Head of caudate nucleus (tissue), 42 donors: ENCODE data around the gene KCNT1.

ENCODE experiments used
- DNase-seq, 42 donors: peaks; one replicate each; pipeline versions ENCODE4 v3.0.0 to v3.0.0-alpha.2; 2020 to 2021; ENCODE audit warnings: mixed read lengths in 7 of 42
- intact Hi-C: fragments of 100-400 bp; cut with DNase I; formaldehyde crosslinking; loops from one replicate; pipeline ENCODE4 v1.15.0; 2022

KCNT1 gene

DNA sequence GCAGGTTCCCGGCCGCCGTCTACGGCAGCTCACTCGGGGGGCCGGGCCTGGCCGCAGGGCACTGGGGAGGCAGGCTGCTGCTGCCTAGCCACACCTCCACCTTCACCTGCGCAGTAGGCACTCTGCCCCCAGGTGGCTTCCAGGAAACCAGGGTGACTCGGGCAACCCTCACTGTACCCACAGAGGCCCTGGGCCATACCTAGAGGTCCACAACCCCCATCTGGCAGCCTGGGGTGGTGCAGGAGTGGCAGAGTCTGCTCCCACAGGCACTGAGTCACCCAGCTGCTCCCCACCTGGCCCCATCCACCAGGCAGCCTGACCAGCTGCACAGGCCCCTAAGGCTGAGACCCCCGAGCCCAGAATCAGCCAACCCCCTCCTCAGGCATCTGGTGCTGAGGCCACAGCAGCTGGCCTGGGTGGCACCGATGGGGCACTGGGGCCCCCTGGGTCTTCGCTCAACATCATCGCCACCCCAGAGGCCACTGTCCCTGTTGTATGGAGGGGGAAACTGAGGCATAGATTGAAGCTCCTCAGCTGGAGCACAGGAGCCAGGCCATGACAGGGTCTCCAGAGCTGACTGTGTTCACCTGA, 70.2 kb downstream of the KCNT1 start:
- DNase-seq, result no peak
- intact Hi-C loops, result no loop called here

DNA sequence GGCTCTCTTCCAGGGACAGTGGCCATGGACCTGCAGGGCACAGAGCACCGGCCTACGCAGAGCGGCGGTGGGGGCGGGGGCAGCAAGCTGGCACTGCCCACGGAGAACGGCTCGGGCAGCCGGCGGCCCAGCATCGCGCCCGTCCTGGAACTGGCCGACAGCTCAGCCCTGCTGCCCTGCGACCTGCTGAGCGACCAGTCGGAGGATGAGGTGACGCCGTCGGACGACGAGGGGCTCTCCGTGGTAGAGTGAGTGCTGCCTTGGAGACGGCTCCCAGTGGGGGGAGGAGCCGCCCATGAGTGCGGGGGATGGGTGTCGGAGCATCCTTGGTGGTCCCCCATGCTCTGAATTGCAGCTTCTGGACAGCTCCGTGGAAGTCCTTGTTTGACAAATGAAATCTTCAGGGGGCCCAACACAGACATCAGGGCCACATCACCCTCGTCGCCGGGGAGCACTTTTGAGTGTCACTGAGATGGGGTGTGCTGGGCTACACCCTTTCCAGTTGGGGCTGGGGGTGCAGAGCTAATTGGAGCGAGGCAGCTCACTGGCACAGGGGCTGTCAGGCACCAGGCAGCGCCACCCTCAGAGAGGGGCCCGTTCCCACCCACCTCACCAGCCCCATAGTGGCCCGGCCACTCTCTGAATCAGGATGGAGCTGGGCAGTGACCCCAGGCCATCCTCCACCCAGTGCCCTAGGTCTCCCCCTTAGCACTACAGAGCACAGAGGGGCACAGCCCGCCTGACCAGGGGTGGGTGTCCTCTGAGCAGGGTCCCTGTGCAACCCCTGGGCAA, 70.9 kb downstream of the KCNT1 start:
- DNase-seq, result no peak
- intact Hi-C loops, result no loop called here

DNA sequence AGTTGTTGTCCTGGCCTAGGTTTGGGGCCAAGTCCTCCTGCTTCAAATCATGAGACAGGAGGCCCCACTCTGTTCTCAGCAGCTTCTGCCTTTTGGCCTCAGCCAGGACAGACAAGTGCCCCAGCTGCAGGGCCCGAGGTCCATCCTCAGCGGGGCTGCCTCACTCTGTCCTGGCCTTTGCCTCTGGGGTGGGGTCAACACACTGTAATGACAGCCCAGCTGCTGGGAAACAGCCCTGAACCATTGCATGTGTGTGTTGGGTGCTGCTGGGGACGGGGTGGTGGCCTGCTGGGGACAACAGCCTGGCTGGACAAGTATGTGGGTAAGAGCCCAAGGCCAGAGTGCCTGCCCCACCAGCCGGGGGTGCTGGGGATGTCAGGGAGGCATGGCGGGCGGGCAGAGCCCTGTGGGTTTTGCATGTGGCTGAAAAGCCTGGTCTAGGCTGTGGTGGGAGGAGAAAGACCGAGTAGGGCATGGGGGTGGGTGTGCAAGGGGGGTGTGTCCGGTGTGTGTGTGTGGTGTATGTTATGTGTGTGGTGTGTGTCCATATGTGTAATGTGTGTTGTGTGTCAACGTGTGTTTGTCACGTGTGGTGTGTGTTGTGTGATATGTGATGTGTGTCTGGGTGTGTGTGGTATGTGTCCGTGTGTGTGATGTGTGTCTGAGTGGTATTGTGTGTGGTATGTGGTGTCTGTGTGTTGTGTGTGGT, 71.7 kb downstream of the KCNT1 start:
- no peak for DNase-seq
- intact Hi-C loops, result no loop called here

DNA sequence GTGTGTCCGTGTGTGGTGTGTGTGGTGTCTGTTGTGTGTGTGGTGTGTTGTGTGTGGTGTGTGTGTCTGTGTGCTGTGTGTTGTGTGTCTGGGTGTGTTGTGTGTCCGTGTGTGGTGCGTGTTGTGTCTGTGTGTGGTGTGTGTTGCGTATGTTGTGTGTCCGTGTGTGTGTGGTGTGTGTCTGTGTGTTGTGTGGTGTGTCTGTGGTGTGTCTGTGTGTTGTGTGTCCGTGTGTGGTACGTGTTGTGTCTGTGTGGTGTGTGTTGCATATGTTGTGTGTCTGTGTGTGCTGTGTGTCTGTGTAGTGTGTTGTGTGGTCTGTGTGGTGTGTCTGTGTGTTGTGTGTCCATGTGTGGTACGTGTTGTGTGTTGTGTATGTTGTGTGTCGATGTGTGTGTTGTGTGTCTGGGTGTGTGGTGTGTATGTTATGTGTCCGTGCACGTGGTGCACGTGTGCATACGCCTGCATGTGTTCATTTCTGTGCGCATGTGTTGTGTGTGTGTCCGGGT, 72.3 kb downstream of the KCNT1 start:
- intact Hi-C loops, result no loop called here
- DNase-seq, result no peak

DNA sequence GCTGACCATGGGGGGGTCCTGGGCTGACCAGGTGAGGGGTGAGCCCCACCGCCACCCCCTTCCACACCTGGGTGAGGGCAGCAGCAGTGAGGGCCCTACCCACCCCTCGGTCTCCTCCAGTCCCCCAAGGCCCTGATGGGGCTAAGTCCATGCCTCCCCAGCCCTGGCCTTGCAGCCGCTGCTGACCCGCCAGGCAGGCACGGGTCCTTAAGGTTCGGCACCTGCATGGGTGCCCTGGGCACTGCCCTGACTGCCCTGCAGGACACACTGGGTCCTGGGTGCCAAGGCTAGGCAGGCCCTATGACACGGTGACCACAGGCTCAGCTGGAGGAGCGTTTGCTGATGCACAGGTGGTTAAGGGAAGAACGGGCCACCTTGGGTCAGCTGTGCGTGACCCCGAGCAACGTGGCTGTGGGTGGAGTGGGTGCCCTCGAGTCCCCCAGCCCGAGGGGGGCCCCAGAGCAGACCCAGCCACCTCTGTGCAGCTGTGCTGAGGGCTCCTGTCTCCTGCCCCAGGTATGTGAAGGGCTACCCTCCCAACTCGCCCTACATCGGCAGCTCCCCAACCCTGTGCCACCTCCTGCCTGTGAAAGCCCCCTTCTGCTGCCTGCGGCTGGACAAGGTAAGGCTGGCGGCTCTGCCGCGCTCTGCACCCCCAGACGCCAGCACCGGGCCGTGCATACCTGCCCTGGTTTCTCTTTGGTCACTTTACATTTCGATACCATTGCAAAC, 73.0 kb downstream of the KCNT1 start:
- intact Hi-C loops, result no loop called here
- DNase-seq, result no peak

DNA sequence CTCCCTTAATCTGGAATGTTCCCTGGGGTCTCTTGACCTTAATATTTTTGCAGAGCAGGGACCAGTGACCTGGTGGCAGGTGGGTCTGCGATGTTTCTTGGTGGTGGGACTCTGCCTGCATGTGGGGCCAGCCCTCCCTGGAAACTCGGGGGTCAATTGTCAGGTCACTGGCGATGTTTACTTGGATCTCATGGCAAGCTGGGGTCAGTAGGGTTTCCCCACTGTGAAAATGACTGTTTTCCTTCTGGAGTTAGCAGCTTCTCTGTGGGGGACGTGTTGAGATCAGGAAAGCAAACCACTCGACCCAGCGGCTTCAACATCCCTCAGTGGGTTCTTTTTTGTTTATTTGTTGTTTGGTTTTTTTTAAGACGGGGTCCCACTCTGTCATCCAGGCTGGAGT, 73.9 kb downstream of the KCNT1 start:
- intact Hi-C loops, result no loop called here
- no peak for DNase-seq

DNA sequence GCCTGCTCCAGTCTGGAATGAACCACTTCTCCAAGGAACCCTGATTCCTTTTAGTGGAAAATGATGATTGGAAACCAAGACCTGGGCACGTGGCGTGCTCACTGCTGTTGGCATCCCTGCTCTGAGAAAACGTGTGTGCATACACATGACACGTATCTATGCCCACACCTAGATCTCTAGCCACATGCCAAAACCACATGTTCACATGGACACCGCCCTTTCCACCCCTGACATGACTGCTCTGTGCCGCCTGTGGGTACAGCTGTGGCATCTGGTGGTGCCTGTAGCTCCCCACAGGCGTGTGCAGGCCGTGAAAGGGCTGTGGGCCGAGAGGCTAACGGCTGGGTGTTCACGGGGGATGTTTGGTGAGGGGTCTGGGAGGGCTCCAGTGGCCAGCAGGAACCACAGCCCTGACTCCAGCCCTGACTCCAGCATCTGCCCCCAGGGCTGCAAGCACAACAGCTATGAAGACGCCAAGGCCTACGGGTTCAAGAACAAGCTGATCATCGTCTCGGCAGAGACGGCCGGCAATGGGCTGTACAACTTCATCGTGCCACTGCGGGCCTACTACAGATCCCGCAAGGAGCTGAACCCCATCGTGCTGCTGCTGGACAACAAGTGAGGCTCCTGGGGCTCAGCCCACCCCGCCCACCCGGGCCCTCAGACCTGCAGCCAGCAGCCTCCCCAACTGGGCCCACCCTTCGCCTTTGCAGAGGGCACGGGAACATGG, 75.1 kb downstream of the KCNT1 start:
- intact Hi-C loops, result no loop called here
- DNase-seq, result no peak

DNA sequence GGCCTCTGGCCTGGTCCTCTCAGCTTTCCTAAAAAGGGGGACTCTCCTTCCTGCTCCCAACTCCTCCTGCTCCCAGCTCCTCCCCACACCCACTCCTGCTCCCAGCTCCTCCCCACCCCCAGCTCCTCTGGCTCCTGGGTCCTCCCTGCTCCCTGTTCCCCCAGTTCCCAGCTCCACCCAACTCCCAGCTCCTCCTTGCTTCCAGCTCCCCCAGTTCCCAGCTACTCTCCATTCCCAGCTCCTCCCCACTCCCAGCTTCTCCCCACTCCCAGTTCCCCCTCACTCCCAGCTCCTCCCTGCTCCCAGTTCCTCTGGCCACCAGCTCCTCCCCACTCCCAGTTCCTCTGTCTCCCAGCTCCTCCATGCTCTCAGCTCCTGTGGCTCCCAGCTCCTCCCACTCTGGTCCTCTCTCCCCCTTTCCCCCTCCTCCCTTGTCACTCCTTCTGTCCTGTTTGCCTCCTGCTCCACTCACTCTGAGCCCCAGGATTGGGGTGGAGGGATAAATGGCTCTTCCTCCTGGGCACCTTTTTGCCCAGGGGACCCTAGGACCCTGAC, 75.7 kb downstream of the KCNT1 start:
- intact Hi-C loops, result no loop called here
- peak in 12 of 42 donors; percentile 17 to 54 (median 37) for DNase-seq

DNA sequence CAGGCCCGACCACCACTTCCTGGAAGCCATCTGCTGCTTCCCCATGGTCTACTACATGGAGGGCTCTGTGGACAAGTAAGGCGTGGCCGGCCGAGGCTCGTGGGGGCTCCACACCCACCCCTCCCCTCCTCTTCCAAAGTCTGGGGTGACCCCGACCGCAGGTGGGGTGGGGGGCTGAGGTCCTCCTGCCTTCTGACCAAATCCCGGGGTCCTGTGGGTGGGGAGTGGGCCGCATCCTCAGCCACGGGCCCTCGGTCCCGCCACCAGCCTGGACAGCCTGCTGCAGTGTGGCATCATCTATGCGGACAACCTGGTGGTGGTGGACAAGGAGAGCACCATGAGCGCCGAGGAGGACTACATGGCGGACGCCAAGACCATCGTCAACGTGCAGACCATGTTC, 76.4 kb downstream of the KCNT1 start:
- intact Hi-C loops, result no loop called here

DNA sequence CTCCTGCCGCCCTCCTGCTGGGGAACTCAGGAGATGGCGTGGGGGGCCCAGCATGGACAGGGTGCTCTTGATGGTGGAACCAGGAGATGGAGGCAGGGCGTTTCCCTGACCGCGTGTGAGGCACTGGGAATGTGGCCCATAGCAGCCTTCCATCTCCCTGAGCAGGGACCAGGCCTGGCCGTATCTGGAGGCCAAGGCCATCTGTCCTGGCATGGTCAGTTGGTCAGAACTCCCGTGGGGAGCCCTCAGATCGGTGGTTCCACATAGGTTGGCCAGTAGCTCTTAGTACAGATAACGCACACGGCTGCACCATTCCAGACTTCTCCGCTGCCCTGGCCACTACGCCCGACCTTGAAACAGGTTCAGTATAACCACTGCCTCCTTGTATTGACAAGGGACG, 77.6 kb downstream of the KCNT1 start:
- no peak for DNase-seq
- intact Hi-C loops, result no loop called here

More for the DNA sequence above, 76.4 kb downstream of the KCNT1 start:
- no peak for DNase-seq

DNA sequence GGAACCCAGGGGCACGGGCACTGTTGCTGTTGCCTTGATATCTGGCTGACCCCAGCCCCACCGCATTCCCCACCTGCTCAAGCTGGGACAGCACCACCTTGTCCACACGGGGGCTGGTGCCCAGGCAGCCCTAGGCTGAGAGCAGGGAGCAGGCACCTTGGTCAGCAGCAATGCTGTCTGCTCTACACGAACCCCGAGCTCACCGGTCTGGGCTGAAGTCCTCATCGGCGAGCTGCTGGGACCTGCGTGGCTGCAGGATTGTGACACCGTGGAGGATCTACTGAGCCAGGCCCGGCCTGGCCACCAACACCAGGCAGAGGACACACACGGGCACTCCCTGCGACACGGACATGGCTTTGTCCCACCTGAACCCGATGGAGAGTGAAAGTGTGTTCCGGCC, 78.1 kb downstream of the KCNT1 start:
- no peak for DNase-seq
- intact Hi-C loops, result no loop called here

DNA sequence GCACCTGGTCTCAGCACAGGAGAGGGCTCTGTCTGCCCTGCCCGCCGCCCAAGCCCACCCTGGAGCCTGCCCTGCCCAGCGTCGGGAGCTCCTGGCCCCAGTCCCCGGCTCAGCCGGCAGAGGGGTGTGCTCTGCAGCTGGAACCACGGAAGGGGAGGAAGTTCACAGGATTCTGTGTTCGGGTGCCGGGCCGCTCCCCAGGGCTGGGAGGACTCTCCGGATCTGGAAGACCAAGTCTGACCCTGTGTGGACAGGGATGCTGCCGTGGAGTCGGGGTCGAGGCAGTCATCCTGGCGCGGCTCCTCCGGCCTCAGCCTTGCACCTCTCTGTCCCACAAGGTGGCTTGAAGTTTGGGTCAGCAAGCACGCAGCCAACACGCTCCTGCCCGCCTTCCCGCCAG, 78.6 kb downstream of the KCNT1 start:
- intact Hi-C loops, result no loop called here

DNA sequence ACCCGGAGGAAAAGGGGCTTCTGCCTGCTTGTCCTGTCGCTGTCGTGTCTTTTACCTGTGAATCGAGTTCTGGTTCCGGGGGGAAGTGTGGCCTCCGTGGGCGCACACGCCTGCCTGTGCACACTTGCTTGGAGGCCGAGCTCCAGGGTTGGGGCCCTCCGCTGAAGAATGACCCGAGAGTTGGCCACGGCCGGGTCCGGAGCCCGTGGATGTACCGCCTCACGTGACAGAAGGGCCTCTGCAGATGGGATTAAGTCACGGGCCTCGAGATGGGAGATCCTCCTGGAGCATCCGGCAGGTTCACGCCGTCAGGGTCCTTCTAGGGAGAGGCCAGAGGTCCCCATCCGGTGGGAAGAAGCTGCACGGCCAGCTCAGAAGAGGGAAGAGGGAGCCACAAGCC, 81.0 kb downstream of the KCNT1 start:
- intact Hi-C loops, result no loop called here
- no peak for DNase-seq

More for the DNA sequence above, 78.6 kb downstream of the KCNT1 start:
- DNase-seq, result no peak

DNA sequence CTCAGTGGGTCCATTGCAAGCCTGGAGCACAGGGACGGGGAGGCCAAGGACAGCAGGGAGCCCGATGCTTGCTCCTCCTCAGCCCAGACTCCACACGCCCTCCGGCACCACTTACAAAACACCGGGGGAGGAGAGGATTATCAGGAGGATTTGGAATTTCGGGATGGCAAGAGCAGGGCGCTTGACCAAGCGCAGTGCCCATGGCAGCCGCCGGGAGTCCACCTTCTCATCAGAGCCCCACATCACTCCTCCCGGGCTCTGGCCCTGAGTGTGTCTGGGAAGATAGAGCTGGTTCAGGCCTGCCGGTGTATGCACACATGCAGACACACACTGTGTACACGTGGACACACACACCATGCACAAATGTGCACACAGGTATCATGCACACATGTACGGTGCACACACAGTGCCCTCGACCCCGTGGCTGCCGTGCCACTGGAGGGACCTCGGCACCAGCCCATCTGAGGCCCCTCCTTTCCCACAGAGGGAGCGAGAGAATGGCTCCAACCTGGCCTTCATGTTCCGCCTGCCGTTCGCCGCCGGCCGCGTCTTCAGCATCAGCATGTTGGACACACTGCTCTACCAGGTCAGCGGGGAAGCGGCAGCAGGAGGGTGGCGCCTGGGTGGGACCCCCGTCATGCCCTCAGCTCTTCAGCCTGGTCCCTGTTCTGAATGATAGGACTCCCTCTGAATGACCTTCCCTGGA, 81.7 kb downstream of the KCNT1 start:
- intact Hi-C loops, result no loop called here

DNA sequence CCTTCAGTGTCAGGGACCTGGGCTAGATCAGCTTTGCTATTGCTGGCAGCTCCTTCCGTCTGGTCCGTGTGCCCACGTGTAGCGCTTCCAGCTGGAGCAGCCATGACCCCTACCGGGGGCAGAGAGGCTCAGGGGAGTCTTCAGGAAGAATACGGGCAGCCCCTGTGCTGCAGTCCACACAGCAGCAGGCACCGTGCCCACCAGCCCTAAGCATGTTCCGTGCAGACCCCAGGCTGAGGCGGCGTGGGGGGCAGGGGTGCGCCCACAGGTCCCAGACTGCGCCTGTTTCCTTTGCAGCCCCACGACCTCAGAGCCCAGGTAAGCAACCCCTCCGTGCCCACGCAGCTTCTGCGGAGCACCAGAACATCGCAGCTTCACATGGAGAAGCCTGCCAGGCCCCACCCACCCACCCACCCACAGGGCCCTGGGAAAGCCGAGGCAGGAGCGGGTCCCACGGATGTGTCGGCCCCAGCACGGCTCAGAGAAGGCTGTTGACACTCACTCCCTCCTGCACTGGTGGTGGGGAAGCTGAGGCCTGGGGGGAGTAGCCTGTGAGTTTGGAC, 83.1 kb downstream of the KCNT1 start:
- DNase-seq, result peak in 38 of 42 donors; percentile 18 to 80 (median 60)
- intact Hi-C loops, result no loop called here

More for the DNA sequence above, 81.7 kb downstream of the KCNT1 start:
- no peak for DNase-seq

DNA sequence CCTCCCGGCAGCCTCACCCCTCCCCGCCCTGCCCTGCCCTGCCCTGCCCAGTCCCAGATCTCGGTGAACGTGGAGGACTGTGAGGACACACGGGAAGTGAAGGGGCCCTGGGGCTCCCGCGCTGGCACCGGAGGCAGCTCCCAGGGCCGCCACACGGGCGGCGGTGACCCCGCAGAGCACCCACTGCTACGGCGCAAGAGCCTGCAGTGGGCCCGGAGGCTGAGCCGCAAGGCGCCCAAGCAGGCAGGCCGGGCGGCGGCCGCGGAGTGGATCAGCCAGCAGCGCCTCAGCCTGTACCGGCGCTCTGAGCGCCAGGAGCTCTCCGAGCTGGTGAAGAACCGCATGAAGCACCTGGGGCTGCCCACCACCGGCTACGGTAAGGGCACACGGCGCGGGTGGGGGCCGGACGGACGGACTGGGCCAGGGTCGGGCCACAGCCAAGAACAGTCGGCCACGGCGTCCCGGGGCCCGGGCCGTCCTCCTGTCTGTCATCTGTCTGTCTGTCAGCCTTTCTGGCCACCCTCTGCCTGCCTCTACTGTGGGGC, 84.2 kb downstream of the KCNT1 start:
- DNase-seq, result no peak
- intact Hi-C loops, result no loop called here

DNA sequence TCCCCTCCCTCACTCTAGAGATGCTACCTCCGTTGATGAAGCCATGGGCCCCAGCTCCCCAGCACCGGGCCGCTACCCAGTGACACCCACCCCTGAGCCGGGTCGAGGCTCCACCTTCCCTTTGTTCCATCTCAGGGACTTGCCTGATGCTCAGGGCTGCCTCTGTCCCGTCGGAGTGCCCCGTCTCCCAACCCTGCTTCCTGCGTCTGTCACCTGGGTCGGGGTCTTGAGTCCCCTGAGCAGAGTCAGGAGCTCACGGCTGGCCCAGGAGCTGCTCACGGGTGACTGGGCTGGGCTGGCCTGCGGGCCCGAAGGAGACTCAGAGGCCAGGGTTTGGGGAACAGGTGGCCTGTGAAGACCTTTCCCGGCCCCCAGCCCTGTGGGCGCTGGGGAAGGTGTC, 85.3 kb downstream of the KCNT1 start:
- intact Hi-C loops, result no loop called here
- DNase-seq, result no peak
